Hematopoietic multipotent progenitor cell treated with erythropoietin and hydrocortisone succinate and interleukin-3 and kit ligand, for 17 days (in vitro differentiated cells): Measurements from ENCODE around the gene SYTL4.

Experiments used
- DNase-seq: peaks from one replicate; pipeline ENCODE4 v3.0.0-alpha.2; 2015; ENCODE audit warnings: low spot score

The SYTL4 gene

DNA sequence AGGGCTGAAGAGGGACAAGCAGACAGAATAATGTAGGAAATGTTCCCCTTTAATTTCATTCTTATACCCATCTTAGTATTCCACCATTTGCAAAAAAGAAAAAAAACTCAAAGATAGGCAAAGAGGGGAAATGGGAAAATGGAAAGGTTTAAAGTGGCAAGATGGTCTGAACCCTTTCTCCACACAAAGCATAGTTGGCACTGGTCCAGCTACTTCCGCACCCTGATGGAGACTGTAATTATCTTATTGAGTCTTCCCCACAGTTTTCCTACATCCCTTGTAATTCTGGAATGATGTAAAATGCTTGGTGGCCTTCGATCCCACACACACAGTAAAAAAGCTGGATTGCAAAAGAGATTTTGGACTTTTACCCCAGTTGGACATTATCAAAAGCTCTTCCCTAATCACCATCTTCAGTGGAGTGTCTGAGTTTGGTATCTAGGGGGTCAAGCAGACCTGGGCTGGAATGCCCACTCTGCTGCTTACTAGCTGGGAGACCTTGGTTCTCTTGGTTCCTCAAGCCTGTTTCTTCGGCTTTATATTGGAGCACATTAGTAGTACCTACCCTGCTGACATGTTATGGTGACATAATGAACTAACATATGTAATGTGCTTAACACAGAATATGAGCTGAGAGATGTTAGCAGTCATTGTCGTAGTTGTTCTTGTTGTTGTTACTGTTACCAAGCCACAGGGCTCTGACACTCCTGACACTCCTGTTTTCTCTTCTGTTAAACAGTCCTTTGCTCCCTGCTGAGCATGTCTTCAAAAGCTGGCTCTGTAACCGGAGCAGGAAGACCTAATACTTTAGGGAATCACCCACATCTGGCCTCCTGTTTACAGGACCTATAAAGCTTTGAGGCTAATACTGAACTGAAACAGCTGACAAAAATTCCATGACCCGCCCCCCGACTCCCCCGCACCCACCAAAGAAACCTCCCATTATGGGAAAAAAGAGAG is 83.2 kb downstream of the SYTL4 start:
- no peak for DNase-seq

DNA sequence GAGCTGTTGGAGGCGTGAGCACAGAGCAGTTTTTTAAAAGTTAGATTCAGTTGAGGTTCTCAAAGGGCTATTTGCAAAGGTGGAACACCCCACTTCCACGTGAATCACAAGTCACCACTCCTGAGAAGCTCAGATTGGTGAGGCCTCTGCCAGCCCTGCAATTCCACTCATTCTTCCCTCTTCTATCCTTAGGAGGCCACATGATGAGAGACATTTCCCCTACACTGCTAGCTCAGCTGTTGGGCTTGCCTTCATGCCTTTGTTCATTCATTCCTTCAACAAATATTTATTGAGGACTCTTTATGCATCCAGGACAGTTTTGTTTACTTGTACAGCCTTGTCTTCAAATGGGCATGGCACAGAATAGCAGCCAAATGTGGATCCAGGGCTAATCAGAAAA is 84.2 kb downstream of the SYTL4 start:
- DNase-seq, result no peak

DNA sequence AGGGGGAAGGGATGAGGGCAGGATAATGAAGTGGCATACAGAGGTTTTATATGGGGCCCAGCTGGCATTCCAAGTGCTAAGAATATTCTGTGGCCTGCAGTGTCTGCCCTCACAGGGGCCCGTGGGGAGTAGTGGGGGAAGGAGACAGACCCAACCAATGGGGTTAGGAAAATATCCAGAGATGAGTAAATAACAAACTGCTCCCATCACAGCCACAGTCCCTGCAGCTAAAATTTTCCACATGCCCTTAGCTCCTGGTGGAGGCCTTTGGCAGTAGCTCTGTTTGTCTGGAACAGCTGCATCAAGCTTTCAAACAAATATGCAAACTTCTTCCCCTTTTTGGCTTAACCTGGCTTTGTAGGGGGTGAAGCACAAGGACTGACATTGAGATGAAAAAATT is 84.8 kb downstream of the SYTL4 start:
- no peak for DNase-seq

GRCh38 chrX:100645106-100645505 is 86.8 kb downstream of the SYTL4 start:
- DNase-seq, result no peak

DNA sequence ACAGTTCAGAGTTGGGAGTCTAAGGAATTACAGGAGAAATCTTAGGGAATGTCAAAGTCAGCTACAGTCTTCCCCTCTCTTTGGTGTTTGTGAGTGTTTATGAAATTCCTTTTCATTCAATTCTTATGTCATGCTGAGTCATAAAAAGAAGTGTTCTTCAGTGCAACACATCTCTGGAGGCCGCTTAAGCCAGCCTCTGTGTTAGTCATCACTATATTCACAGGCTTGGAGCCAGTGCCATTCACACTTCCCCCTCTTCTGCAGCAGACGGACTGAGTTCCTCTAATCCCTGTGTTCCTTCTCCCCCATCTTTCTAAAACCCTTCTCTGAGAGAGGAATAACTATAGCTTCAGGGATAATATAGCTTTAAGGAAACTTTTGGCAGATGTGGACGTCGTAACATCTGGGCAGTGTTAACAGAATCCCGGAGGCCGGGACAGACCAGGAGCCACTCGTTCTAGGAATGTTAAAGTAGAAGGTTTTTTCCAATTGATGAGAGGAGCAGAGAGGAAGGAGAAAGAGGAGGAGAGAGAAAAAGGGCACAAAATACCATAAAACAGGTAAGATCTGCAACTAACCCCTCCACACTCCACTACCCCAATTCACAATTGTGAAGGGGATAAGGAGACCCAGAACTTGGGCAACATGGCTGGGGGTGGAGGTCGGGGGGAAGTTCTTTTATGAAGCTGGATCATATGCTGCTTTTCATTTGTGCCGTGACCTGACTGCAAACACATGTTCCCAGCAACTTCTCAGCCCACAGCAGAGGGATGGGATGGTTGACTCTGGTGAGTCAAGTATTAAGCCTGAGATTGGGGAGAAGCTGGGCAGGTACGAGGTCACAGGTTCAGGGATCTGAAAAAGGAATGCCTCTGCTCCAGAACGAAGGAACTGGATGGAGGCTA is 87.7 kb downstream of the SYTL4 start, which contains the start of gene SRPX2:
TSS of gene SRPX2 (plus strand) at position 244 of the 905 bp plus-strand sequence. CDS start 2,124 bp downstream, outside the sequence.
- no peak for DNase-seq

GRCh38 chrX:100643212-100643611 is 88.7 kb downstream of the SYTL4 start:
- no peak for DNase-seq

DNA sequence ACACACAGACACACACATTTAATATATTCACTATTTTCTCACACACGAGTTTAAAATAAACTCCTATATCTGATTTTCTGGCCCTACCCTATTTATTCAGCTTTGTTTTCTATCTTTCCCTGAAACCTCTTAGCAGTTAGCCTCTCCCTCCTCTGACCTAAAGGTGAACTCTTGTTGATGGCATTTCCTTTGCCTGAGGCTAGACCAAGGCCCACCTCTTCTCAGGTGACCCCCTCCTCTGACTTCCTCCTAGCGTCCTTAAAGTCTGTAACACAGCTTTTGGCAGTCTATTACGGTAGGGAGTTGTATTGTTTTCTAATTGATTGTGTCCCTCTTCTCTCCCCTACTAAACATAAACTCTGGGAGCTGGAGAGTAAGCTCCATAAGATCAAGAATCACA is 89.6 kb downstream of the SYTL4 start:
- no peak for DNase-seq

DNA sequence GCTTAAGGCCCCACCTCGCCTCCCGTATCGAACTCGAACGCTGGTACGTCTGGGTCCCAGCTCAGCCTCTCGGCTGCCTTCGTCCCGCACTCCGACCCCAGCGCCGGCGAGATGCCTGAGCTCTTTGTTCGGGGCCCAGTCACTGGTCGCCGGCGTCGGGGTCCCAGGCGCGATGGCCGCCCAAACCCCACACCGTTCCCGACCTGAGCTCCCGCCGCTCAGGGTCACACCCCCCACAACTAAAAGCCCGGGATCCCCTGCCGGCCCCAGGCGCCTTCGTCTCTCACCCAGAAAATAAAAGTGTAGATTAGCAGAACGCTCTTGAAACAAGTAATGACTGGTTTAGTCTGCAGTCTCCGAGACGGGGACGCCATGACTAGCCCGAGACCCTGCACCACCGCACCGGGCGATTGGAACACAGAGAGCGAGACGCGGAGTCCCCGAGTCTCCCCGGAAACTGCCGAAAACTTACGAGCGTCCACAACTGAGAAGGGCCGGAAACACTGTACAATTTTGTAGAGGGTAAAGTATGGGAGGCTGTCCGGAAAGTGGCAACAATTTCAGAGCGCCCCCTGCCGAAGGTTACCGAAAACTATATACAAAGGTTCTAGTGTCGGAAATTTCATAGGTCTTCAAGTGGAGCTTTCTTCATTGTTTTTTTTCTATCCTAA is 95.5 kb downstream of the SYTL4 start, which contains the start of gene TSPAN6:
TSS of gene TSPAN6 (minus strand) at position 486 of the 671 bp plus-strand sequence. CDS start at position 374, 112 bp downstream.
- peak; percentile 48 for DNase-seq

DNA sequence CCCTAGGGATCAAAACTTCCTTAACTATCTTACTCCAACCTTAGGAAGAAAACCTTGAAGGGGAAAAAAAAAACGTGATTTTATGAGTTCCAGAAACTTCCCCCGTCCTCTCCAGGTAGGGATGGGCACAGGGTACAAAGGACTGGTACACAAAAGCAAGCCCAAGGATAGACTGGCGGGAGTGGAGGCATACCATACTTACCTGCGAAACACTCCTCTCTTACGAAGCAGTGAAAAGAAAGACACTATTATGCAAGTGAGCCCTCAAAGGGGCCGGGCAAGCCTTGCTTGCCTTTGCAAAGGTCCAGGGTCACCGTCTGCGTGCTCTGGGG is 96.0 kb downstream of the SYTL4 start:
- DNase-seq, result no peak

- DNase-seq, result no peak
Measured at GRCh38 chrX:100635040-100635439, 96.9 kb downstream of the SYTL4 start.

- DNase-seq, result no peak
Measured at GRCh38 chrX:100625985-100626491, 105.9 kb downstream of the SYTL4 start.
